Stimulated activated CD4-positive, alpha-beta T cell treated with anti-CD3 and anti-CD28 coated beads, Interleukin-2, amount 100 ng/mL, for 24 hours (primary cell): Measurements from ENCODE around the gene PLEKHA6.

Experiments
- DNase-seq, 2 donors: peaks; one replicate each; pipeline ENCODE4 v3.0.0-alpha.2; 2020

The PLEKHA6 gene

DNA sequence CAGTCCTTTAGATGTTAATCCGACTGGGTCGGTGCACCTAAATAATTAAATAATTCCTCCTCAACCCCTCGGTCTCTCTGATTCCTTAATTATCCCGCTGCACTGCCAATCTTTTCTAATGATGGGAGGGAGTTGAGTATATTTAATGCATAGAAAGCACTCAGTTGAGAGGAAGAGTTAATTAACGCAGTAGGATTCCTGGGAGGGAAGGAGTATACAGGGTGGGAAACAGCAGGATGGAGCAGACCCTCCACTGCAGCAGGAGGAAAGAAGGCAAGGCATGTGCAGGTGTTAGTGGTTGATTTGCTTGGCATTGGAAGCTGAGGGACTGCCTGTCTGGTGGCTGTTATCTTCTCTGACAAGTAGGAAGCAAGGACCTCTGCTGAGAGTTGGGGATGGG lies 183.7 kb downstream of the PLEKHA6 start:
- DNase-seq, result no peak

GRCh38 chr1:204174958-204175357 lies 184.8 kb downstream of the PLEKHA6 start:
- no peak for DNase-seq

GRCh38 chr1:204172404-204173029 lies 187.2 kb downstream of the PLEKHA6 start:
- no peak for DNase-seq

- no peak for DNase-seq
Measured at GRCh38 chr1:204171751-204172178, 188.0 kb downstream of the PLEKHA6 start.

- DNase-seq, result no peak
Measured at GRCh38 chr1:204170494-204171155, 189.1 kb downstream of the PLEKHA6 start.

- DNase-seq, result no peak
Measured at GRCh38 chr1:204169858-204170257, 189.9 kb downstream of the PLEKHA6 start.
